Calu3 (cell line): ENCODE results near the gene SPAG16. TPM values are rescaled to one million over a fixed set of nuclear protein-coding genes. Genes with fewer than 3 reads are reported as not detected.
"Not testable (repeated sequence)": the region's sequence is repeated elsewhere in the genome, so short reads cannot be mapped to it uniquely, and the experiment has no call there.

Source experiments
- BruUV-seq: library from RNA; stranded (reverse); fragments of 400-500 nt; replicated peaks from 2 replicates; lab custom pipeline; 2021; lab: Mats Ljungman, UMichigan
- CTCF ChIA-PET: fragments of 300-600 bp; sonication (Branson Sonifier 250); formaldehyde crosslinking; loops from one replicate; lab custom pipeline; 2022; ENCODE audit warnings: antibody characterized with exemption; lab: Charles Lee
- DNase-seq: peaks from one replicate; pipeline ENCODE4 v3.0.0; 2022
- H3K27ac Mint-ChIP-seq: one replicate; pipeline ENCODE4 v1.8.0; 2022; ENCODE audit warnings: mixed read lengths; ENCODE audit not compliant: unreplicated experiment
- H3K27me3 Mint-ChIP-seq: one replicate; pipeline ENCODE4 v1.8.0; 2022; ENCODE audit warnings: mixed read lengths; ENCODE audit not compliant: unreplicated experiment
- H3K36me3 Mint-ChIP-seq: one replicate; pipeline ENCODE4 v1.8.0; 2022; ENCODE audit warnings: mild to moderate bottlenecking, moderate library complexity, mixed read lengths; ENCODE audit not compliant: insufficient read depth, unreplicated experiment
- H3K4me1 Mint-ChIP-seq: one replicate; pipeline ENCODE4 v1.8.0; 2022; ENCODE audit warnings: mild to moderate bottlenecking, low read depth, mixed read lengths; ENCODE audit not compliant: unreplicated experiment
- H3K4me3 Mint-ChIP-seq: one replicate; pipeline ENCODE4 v1.8.0; 2022; ENCODE audit warnings: mild to moderate bottlenecking, low read depth, moderate library complexity, mixed read lengths; ENCODE audit not compliant: unreplicated experiment
- H3K9me3 Mint-ChIP-seq: one replicate; pipeline ENCODE4 v1.8.0; 2022; ENCODE audit warnings: low read depth, mixed read lengths; ENCODE audit not compliant: unreplicated experiment
- intact Hi-C: fragments of 100-400 bp; cut with micrococcal nuclease; formaldehyde crosslinking; loops from one replicate; pipeline ENCODE4 v1.10.0; 2022; ENCODE audit not compliant: unreplicated experiment
- total RNA-seq: library from RNA; stranded (reverse); gene quantifications from 2 replicates; pipeline ENCODE4 v1.2.3, GENCODE V29; 2022
- TF ChIP-seq, protein P1 (sequence below): fragments of 200-600 bp; IDR thresholded peaks from one replicate; pipeline ENCODE4 v1.8.0; 2022; ENCODE audit warnings: antibody characterized with exemption; ENCODE audit not compliant: unreplicated experiment

SPAG16 gene
- total RNA-seq, 1 experiment from 2014 or later, result 30.2 TPM

- DNase-seq, result peak; percentile 59
These were observed 711.3 kb downstream of the SPAG16 start for GRCh38 chr2:213995400-213996105.

GRCh38 chr2:213998976-213999375, 714.7 kb downstream of the SPAG16 start:
- H3K27ac Mint-ChIP-seq, H3K36me3 Mint-ChIP-seq, intact Hi-C loops, CTCF ChIA-PET, BruUV-seq, DNase-seq, H3K27me3 Mint-ChIP-seq, H3K9me3 Mint-ChIP-seq, H3K4me3 Mint-ChIP-seq: not testable (repeated sequence)
- peaks cover 14% of the 10 kb centered on the region for H3K4me1 Mint-ChIP-seq

More at GRCh38 chr2:213995400-213996105, 711.3 kb downstream of the SPAG16 start:
- TF ChIP-seq, protein P1, sequence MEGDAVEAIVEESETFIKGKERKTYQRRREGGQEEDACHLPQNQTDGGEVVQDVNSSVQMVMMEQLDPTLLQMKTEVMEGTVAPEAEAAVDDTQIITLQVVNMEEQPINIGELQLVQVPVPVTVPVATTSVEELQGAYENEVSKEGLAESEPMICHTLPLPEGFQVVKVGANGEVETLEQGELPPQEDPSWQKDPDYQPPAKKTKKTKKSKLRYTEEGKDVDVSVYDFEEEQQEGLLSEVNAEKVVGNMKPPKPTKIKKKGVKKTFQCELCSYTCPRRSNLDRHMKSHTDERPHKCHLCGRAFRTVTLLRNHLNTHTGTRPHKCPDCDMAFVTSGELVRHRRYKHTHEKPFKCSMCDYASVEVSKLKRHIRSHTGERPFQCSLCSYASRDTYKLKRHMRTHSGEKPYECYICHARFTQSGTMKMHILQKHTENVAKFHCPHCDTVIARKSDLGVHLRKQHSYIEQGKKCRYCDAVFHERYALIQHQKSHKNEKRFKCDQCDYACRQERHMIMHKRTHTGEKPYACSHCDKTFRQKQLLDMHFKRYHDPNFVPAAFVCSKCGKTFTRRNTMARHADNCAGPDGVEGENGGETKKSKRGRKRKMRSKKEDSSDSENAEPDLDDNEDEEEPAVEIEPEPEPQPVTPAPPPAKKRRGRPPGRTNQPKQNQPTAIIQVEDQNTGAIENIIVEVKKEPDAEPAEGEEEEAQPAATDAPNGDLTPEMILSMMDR, result no peak
- H3K4me1 Mint-ChIP-seq, result peaks cover 10% of the 10 kb centered on the region
- H3K27me3 Mint-ChIP-seq, result no peaks in the 10 kb centered on the region
- H3K9me3 Mint-ChIP-seq, result peaks cover 6% of the 10 kb centered on the region
- CTCF ChIA-PET, result interaction anchor here (0.6 to 1.0 kb wide), 4 partner anchors 10 to 538 kb away, joined by 4 to 8 read pairs (median 6); no protein-coding TSS in a partner anchor
- H3K4me3 Mint-ChIP-seq, result no peak overlapping the region
- H3K27ac Mint-ChIP-seq, result peak overlapping the region; percentile 78
- no peaks in the 10 kb centered on the region for H3K36me3 Mint-ChIP-seq
- BruUV-seq, result no TSS peak
- intact Hi-C loops, result no loop called here

DNA sequence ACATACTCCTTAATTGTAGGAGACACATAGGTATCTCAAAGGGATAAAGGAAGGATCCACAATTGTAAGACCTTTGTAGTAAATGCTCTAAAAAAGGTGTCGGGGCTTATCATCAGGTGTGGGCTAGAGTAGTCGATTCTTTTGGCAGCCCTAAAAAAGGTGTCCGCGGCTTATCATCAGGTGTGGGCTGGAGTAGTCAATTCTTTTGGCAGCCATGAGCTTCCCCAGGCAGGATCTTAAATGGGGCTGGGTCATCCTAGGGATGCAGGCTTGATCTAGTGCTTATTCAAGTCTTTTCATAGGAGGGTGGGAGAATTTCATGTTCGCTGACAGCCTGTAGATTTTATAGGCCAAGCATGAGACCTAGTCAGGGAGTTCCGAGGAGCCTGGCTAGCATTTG, 720.2 kb downstream of the SPAG16 start:
- Mint-ChIP-seq H3K27ac (no peak overlapping the region), H3K4me3 (no peak overlapping the region), H3K36me3 (no peaks in the 10 kb centered on the region), H3K9me3 (peaks cover 4% of the 10 kb centered on the region), H3K4me1 (peaks cover 6% of the 10 kb centered on the region), H3K27me3 (no peaks in the 10 kb centered on the region)
- no peak for DNase-seq
- no TSS peak for BruUV-seq
- CTCF ChIA-PET, result interaction anchor here (2.4 kb wide), 1 partner anchor 9 kb away, joined by 7 read pairs; no protein-coding TSS in a partner anchor
- intact Hi-C loops, result loop anchor here (10.0 kb wide), 1 partner anchor 1500 kb away; no protein-coding TSS in a partner anchor
- TF ChIP-seq, protein P1, result no peak

- CTCF ChIA-PET, result interaction anchor here (2.4 kb wide), 1 partner anchor 10 kb away, joined by 7 read pairs; no protein-coding TSS in a partner anchor
- TF ChIP-seq, protein P1, result no peak
- Mint-ChIP-seq H3K4me3 (no peak overlapping the region), H3K4me1 (peaks cover 6% of the 10 kb centered on the region), H3K27me3 (no peaks in the 10 kb centered on the region), H3K27ac (no peak overlapping the region), H3K36me3 (no peaks in the 10 kb centered on the region), H3K9me3 (peaks cover 4% of the 10 kb centered on the region)
- intact Hi-C loops, result loop anchor here (10.0 kb wide), 1 partner anchor 1501 kb away; no protein-coding TSS in a partner anchor
- DNase-seq, result no peak
- no TSS peak for BruUV-seq
These were observed 721.1 kb downstream of the SPAG16 start for GRCh38 chr2:214005337-214005736.
